Mucosa of descending colon (tissue), 3 donors: ENCODE measurements around the gene MYBPC3. TPM values are rescaled to one million over a fixed set of nuclear protein-coding genes. Genes with fewer than 3 reads are reported as not detected.
A peak's percentile ranks its signal among the peaks of the same experiment; 100 is the strongest.

Experiments
- ATAC-seq: fragments of 200-7000 bp; cut with Tn5 transposase; one replicate; pipeline ENCODE4 v1.9.1; 2020; ENCODE audit warnings: mild to moderate bottlenecking, moderate library complexity
- DNase-seq, 3 donors: peaks; one replicate each; pipeline ENCODE4 v3.0.0-alpha.2; 2020
- H3K36me3 ChIP-seq: fragments of 200-600 bp; one replicate; pipeline ENCODE4 v1.8.0; 2021; ENCODE audit warnings: low read depth, mild to moderate bottlenecking
- H3K4me1 ChIP-seq: fragments of 200-600 bp; one replicate; pipeline ENCODE4 v1.8.0; 2021; ENCODE audit warnings: low read depth, mild to moderate bottlenecking
- H3K4me3 ChIP-seq: fragments of 200-600 bp; one replicate; pipeline ENCODE4 v1.8.0; 2021; ENCODE audit warnings: mild to moderate bottlenecking
- H3K9me3 ChIP-seq: fragments of 200-600 bp; one replicate; pipeline ENCODE4 v1.8.0; 2021; ENCODE audit warnings: mild to moderate bottlenecking
- CTCF ChIP-seq: fragments of 200-600 bp; IDR thresholded peaks from one replicate; pipeline ENCODE4 v1.8.0; 2022; ENCODE audit warnings: antibody characterized with exemption, mild to moderate bottlenecking
- intact Hi-C, 2 donors: fragments of 100-400 bp; cut with DNase I in 1 of 2; cut with micrococcal nuclease in 1 of 2; formaldehyde crosslinking; loops; one replicate each; pipeline versions ENCODE4 v1.11.0 to v1.11.1; 2022; cut with DNase I, micrococcal nuclease
- total RNA-seq, 3 donors: library from RNA; stranded (reverse); fragmentation: NEBNext Ultra II Directional in 2 of 3; extraction: Animal tissue kit (Norgen Biotek cat#: 25700) in 2 of 3; gene quantifications; one replicate each; pipeline versions ENCODE4 v1.2.1 to v1.2.4, GENCODE V29; 2021 to 2023
- donor health status: DM: no; HTN: no; CAD: no; lungs with moderate emphysema.
- donor health status: DM: no; HTN: no; CAD: no.
- donor health status: DM: no; HTN: yes; CAD: no.

MYBPC3 gene
- total RNA-seq, 3 donors from 2014 or later, result 0.06 to 1.1 (median 0.09) TPM

- peaks cover 3% of the 10 kb centered on the region for H3K4me1 ChIP-seq
- no peak for DNase-seq
- TF ChIP-seq CTCF, result no peak
- H3K9me3 ChIP-seq, result no peaks in the 10 kb centered on the region
- ATAC-seq, result no peak
- no peak overlapping the region for H3K4me3 ChIP-seq
- intact Hi-C loops, result no loop called here
- no peaks in the 10 kb centered on the region for H3K36me3 ChIP-seq
These were observed 40.2 kb upstream of the MYBPC3 start for GRCh38 chr11:47392546-47393162.

DNA sequence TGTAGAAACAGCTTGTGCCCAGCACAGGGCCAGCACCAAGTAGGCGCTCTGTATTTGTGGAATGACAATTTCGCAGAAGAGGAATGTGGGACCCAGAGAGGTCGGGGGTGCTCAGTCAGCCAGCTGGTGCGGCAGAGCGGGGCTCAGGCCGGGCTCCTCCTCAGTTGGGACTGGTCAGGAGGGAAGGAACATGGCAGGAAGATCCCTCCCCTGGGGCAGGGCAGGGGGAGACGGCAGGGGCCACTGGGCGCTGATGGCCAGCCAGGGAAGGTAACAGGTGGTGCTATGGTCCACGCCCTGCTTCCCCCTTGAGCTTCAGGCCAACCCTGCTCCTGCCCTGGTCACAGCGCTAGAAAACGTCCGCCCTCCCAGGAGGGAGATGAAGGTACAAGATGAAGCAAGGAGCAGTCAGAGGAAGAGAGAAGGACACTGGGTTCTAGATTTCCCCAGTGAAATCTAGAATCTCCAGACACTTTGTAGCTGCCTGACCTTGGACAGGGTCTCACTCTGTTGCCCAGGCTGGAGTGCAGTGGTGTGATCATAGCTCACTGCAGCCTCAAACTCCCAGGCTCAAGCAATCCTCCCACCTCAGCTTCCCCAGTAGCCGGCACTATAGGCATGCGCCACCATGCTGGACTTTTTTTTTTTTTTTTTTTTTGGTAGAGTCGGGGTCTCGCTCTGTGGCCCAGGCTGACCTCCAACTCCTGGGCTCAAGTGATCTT lies 39.4 kb upstream of the MYBPC3 start:
- DNase-seq (peak in 1 of 3 donors; percentile 49), ATAC-seq (no peak)
- Histone ChIP-seq H3K4me1 (peaks cover 3% of the 10 kb centered on the region), H3K4me3 (no peak overlapping the region), H3K9me3 (no peaks in the 10 kb centered on the region), H3K36me3 (no peaks in the 10 kb centered on the region)
- no peak for TF ChIP-seq CTCF
- intact Hi-C loops, result no loop called here

- peak in 2 of 3 donors; percentile 50 to 70 for DNase-seq
- ATAC-seq, result peak; percentile 29
- H3K4me3 ChIP-seq, result no peak overlapping the region
- H3K4me1 ChIP-seq, result peaks cover 3% of the 10 kb centered on the region
- no peaks in the 10 kb centered on the region for H3K36me3 ChIP-seq
- no peaks in the 10 kb centered on the region for H3K9me3 ChIP-seq
- no peak for TF ChIP-seq CTCF
- intact Hi-C loops, result no loop called here
These were observed 38.6 kb upstream of the MYBPC3 start for GRCh38 chr11:47391077-47391583.

DNA sequence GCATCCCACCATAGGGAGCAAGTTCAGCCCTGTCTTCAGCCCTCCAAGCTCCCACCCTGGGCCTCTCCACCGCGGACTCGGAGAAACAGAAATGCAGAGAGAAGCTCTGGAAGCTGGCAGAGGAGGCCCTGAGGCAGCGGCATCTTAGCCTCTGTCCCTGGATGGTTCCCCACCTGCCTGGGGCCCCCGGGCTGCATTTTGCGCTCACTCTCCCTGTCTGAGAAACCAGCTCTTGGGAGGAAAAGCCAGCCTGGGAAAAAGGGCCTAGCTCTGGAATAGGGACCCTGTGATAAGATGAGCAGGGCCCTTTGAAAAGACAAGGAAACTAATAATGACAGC lies 37.9 kb upstream of the MYBPC3 start:
- Histone ChIP-seq H3K4me1 (peaks cover 3% of the 10 kb centered on the region), H3K4me3 (no peak overlapping the region), H3K9me3 (no peaks in the 10 kb centered on the region), H3K36me3 (no peaks in the 10 kb centered on the region)
- intact Hi-C loops, result no loop called here
- DNase-seq, result peak in 1 of 3 donors; percentile 29
- no peak for ATAC-seq
- no peak for TF ChIP-seq CTCF

- intact Hi-C loops, result no loop called here
- no peaks in the 10 kb centered on the region for H3K36me3 ChIP-seq
- H3K4me3 ChIP-seq, result no peak overlapping the region
- H3K4me1 ChIP-seq, result peaks cover 3% of the 10 kb centered on the region
- ATAC-seq (no peak), DNase-seq (peak in 1 of 3 donors; percentile 60)
- no peak for TF ChIP-seq CTCF
- H3K9me3 ChIP-seq, result no peaks in the 10 kb centered on the region
These were observed 37.3 kb upstream of the MYBPC3 start for GRCh38 chr11:47389577-47390421.
